ENCODE measurements around the gene PTMS.
"Not testable (repeated sequence)": the region's sequence is repeated elsewhere in the genome, so short reads cannot be mapped to it uniquely, and the experiment has no call there.

Gene PTMS, protein sequence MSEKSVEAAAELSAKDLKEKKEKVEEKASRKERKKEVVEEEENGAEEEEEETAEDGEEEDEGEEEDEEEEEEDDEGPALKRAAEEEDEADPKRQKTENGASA

DNA sequence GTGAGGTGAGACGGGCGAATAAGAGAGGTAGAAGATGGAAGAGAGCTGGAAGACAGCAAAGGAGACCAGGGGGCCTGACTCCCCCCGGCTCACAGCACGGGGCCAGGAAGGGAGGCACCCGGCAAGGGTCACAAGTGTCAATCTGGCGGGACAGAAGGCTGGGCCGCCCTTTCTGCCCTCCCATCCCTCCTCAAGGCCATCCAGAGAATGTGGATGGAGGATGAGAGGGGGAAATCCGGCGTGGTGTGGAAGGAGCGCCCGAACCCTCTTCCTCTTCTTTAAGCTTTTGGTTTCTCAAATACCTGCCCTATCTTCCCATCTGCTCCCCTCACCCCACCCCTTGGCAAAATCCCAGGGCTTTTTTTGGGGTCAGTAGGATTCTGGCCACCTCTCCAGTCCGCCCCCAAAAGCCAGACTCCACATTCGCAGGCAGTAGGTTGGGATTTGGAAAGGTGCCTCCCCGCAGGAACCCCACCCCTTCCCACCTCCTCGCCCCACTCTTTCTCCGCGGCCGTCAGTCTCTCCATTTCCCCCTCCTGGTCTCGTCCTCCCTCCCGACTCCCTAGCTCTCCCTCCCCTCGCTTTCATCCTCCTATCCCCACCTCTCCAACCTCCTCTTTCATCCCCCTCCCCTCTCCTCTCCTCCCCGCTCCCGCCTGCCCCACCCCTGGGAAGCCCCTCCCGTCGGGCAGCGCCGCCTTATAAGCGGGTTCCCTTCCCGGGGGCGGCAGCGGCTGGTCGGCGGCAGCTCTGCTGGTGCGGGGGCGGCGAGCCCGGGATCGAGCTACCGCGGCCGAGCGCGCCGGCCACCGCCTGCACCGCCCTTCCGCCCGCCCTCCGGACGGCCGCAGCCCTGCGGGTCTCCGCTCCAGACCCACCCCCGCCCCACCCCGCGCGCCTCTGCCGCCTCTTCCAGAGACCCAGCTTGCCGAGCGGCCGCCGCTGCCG is at the start of gene PTMS:
TSS of gene PTMS (plus strand) at position 730 of the 948 bp plus-strand sequence. CDS start 343 bp downstream, outside the sequence.
- DNase-seq (ENCODE audit: low read depth in 3 of 3), result no peak

DNA sequence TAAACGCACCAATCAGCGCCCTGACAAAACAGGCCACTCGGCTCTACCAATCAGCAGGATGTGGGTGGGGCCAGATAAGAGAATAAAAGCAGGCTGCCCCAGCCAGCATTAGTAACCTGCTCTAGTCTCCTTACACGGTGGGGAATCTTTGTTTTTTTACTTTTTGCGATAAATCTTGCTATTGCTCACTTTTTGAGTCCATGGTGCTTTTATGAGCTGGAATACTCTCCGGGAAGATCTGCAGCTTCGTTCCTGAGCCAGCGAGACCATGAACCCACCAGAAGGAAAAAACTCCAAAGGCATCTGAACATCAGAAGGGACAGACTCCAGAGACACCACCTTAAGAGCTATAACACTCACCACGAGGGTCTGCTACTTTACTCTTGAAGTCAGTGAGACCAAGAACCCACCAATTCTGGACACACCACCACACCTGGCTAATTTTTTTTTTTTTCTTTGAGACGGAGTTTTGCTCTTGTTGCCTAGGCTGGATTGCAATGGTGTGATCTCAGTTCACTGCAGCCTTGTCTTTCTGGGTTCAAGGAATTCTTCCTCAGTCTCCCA is 49.2 kb upstream of the PTMS start:
- no peak for DNase-seq (ENCODE audit: low read depth in 3 of 3)

DNA sequence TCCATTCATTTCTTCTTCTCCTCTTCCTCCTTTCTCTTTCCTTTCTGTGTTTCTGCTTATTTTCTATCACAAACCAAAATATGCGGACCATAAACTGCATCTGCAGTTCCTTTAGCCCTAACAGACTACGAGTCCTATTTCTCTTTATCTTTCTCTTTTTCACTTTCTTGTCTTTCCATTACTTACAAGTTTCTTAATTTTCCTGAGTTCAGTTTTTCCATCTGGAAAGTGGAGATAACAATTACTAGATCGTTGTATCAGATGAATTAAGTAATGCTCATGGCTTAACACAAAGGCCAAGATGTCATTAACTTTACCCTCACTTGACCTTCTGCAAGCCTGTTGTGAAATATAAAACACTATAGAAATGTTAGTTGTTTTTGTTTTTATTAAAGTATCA is 43.3 kb upstream of the PTMS start:
- no peak for DNase-seq (ENCODE audit: low read depth in 3 of 3)

DNA sequence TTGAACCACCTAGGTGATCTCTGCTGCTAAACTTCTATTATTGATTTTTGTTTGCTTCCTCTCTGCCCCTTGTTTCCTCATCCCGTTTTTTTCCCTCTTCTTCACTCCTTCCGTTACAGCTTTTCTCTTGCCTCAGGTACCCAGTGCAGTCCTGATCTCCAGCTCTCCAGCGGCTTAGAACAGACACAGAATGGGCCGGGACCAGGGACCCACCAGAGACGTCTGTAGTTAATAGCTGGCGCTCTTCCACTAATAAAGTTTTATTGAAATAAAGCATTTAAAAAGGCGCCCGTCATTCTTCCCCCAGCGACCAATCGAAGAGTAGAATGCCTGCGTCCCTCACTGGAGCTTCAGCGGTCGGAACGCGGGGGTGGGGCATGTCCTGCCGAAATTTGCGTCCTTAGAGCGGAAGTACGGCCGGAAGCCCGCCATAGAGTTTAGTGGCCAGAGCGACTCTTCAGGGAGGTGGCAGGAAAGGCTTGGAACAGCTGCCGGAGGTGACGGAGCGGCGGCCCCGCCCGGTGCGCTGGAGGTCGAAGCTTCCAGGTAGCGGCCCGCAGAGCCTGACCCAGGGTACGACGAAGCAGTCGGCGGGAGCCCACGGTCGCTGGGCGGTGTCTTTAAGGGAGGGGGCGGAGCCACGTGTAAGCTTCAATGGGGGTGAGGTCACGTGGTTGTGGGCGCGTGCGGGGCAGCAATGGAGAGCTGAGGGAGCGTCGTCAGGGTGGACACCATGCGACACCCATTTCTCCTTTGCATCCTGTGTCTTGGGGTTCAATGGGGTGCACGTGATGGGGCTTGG is 42.4 kb upstream of the PTMS start, which contains the start of gene COPS7A:
TSS of gene COPS7A (plus strand) at position 440 of the 802 bp plus-strand sequence. CDS start 611 bp downstream, outside the sequence.
- peak; percentile 88 to 98 (median 92) for DNase-seq (ENCODE audit: low read depth in 3 of 3)

DNA sequence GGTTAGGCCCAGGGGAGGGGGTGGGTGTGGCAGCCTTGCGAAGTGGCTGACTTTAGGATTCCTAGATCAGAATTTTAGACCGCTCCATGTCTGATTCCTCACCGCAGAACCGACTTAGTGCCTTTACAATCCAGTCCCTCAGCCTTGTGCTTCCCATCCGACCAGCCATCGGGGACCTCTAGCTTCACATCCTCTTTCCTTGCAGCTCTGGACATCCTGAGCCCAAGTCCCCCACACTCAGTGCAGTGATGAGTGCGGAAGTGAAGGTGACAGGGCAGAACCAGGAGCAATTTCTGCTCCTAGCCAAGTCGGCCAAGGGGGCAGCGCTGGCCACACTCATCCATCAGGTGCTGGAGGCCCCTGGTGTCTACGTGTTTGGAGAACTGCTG is 41.8 kb upstream of the PTMS start:
- peak in 1 of 3 experiments; percentile 19 for DNase-seq (ENCODE audit: low read depth in 3 of 3)

DNA sequence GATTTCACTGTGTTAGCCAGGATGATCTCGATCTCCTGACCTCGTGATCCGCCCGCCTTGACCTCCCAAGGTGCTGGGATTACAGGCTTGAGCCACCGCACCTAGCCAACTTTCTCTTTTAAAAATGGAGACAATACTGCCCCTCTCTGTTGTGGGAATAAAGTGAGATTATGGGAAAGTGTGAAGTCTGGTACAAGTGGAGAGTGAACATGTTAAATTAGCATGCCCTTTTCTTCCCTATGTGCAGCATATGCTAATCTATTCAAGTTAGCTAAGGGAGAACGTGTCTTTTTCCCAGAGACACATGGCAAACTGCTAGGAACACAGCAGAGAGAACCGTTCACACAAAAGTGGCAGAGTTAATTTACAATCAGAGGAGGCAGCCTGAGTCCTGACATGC is 40.8 kb upstream of the PTMS start:
- no peak for DNase-seq (ENCODE audit: low read depth in 3 of 3)

DNA sequence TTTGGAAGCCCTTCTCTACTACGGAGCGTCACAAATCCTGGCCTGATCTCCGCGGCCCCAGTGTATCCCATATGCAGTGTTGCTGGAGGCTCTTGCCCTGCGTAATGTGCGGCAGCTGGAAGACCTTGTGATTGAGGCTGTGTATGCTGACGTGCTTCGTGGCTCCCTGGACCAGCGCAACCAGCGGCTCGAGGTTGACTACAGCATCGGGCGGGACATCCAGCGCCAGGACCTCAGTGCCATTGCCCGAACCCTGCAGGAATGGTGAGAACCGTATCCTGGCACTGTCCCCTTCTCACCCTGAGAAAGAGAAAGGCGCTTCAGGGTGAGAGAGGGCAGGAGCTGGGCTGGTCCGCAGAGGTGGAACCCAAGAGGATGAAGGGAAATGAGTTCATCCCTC is 37.0 kb upstream of the PTMS start:
- no peak for DNase-seq (ENCODE audit: low read depth in 3 of 3)

DNA sequence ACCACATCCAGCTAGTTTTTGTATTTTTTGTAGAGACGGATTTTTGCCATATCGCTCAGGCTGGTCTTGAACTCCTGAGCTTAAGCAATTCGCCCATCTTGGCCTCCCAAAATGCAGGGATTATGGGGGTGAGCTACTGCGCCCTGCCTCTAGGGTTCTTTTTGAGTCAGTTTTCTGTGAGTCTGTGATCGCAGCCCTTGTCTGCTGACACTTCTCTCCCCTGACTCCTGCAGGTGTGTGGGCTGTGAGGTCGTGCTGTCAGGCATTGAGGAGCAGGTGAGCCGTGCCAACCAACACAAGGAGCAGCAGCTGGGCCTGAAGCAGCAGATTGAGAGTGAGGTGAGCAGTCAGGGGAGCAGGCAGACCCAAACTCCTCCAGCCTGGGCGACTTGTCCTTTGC is 36.0 kb upstream of the PTMS start:
- DNase-seq (ENCODE audit: low read depth in 3 of 3), result no peak

DNA sequence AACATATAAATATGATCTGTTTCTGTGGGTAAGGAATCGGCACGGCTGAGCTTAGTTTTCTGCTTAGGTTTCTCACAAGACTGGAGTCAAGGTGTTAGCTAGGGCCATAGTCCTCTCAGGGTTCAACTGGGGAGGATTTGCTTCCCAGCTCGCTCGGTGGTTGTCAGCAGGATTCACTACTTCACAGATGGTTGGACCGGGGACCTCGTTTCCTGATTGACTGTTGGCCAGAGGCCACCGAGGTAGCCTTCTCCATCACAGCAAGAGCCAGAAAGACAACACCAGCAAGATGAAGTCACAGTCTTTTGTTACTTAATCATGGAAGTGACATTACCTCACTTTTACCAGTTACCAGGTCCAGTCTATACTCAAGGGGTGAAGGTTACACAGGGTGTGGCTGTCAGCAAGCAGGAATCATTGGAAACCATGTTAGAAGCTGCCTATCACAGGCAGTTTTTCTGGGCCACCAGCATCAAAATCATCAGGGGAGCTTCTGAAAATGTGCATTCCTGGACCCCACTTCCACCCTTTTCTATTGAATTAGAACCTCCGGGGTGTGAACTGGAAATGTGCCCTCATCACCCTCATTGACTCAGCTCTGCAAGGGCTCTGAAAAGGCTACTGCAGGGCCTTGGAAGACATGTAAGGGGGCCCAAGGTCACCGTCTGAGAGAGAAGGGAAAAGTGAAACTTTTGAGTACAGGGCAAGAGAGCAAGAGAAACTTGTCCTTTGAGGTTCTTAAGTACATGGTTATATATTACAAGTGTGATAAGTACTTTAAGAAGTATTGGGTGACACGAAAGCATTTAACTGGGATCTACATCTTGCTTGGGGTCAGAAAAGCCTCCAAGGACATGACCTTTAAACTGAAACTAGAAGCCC is 31.4 kb upstream of the PTMS start:
- no peak for DNase-seq (ENCODE audit: low read depth in 3 of 3)

DNA sequence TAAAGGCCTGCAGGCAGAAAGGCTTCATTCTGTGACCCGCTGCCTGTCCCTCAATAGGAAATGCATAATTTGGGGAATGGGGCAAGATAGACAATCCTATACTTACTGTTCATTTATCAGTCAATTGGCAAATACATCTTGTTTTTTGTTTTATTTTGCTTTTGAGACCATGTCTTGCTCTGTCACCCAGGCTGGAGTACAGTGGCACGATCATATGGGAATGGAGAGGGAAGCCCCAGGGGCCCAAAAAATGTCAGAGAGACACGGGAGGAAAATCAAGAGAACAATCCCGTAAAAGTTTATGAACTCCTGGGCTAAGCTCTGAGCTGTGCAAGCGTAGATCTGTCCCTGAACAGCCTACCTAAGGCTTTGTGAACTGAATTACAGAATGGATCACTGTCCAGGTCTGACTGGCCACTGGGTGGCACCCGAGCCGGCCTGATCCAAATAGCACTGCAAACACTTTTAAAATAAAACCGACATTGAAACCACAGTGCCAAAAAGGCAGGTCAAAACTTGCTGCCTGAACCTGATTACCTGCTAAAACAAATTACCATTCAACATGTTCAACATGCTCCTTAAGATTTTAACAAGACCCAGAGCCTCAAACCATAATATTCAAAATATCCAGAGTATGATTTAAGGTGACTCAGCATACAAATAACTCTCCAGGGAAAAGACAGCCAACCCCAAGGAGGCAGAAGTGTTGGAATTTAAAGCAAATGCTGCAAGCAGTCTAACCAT is 30.5 kb upstream of the PTMS start:
- peak in 1 of 3 experiments; percentile 36 for DNase-seq (ENCODE audit: low read depth in 3 of 3)

DNA sequence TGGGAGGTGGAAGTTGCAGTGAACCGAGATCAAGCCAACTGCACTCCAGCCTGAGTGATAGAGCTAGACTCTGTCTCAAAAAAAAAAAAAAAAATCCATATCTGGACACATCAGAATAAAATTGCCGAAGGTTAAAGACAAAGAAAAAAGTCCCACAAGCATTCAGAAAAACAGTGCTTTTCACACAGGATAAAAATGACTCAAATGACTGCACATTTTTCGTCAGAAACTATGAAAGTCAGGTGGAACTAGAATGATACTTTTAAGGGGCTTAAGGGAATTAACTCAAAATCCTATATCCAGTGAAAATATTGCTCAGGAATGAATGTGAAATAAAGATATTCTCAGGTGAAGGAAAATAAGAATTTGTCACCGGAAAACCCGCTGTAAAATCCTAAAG is 29.4 kb upstream of the PTMS start:
- no peak for DNase-seq (ENCODE audit: low read depth in 3 of 3)

DNA sequence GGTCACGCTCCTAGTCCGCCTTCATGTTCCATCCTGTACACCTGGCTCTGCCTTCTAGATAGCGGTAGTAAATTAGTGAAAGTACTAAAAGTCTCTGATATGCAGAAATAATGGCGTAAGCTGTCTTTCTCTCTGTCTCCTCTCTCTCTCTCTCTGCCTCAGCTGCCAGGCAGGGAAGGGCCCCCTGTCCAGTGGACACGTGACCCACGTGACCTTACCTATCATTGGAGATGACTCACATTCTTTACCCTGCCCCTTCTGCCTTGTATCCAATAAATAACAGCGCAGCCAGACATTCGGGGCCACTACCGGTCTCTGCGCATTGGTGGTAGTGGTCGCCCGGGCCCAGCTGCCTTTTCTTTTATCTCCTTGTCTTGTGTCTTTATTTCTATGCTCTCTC is 24.1 kb upstream of the PTMS start:
- DNase-seq (ENCODE audit: low read depth in 3 of 3), result not testable (repeated sequence)

DNA sequence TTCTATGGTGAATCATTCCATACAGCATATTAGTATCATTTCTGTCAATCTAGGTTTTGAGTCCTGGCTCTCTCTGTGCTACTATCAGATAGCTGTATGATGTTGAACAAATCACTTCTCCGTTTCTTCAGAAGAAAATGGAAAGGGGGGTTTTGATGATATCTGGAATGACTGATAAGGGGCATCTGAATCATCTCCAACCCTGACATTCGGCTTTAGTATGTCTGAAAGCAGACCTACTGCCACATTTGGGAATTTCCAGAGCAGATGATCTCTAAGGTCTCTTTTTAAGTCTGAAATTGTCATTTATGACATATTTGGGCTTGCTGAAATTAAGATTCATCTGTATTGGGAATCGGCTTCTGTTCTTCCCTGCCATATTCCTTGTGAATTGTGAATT is 23.3 kb upstream of the PTMS start:
- no peak for DNase-seq (ENCODE audit: low read depth in 3 of 3)

DNA sequence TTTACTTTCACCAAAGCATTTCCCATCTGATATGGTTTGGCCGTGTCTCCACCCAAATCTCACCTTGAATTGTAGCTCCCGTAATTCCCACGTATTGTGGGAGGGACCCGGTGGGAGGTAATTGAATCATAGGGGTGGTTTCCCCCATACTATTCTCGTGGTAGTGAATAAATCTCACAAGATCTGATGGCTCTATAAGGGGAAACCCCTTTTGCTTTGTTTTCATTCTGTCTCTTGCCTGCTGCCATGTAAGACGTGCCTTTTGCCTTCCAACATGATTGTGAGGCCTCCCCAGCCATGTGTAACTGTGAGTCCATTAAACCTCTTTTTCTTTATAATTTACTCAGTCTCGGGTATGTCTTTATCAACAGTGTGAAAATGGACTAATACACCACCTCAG is 22.9 kb upstream of the PTMS start:
- not testable (repeated sequence) for DNase-seq (ENCODE audit: low read depth in 3 of 3)

DNA sequence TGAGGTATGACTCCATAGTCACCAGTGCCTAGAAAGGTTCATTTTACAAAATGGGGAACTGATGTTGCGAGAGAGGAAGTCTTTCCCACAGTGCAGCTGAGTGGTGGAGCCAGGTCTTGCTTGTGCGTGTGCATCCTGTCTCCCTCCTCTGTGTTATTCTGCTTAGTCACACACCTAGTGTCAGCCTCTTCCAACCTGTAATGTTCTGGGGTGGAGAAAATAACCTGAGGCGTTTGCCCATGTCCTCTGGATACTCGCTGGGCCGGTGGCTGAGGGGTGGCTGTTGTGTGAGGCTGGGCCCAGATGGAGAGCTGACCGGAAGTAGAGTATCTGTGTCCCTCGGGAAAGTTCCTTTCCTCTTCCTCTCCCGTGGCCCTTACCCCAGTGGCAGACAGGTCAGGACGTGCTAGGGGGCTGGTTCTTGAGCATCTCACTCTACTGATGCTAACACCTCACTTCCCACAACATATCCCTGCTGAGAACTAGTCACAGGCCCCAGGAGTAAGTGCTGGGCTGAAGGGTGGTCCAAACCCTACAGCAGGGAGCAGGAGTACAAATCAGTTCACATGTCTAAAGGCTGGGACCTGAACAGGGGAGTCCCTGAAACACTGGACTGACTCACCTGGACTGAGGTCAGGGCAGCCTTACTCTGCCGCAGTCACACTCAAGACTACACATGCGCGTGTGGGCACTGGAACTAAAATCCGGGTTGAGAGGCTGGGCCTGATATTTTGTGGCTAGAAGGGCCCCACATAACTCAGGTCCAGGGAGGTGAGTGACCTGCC is 20.2 kb upstream of the PTMS start:
- DNase-seq (ENCODE audit: low read depth in 3 of 3), result no peak

DNA sequence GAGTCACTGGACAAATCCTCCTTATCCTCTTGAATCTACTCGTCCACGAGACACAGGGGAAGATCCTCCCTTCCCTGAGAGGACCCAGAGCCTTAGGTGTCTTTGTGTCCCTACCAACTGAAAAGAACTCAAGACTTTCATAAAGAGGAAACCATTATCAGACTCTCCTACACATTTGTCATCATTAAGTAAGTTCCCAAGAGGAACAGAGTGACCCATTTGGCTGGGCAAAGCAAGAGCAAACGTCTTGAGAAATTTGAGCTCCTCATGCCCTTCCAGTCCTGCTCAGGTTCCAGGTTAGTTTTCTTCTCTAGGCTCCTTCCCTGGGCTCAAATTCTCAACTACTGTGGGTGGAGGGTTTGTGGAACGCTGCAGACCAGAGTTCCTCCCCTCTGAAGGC is 18.9 kb upstream of the PTMS start:
- DNase-seq (ENCODE audit: low read depth in 3 of 3), result no peak

DNA sequence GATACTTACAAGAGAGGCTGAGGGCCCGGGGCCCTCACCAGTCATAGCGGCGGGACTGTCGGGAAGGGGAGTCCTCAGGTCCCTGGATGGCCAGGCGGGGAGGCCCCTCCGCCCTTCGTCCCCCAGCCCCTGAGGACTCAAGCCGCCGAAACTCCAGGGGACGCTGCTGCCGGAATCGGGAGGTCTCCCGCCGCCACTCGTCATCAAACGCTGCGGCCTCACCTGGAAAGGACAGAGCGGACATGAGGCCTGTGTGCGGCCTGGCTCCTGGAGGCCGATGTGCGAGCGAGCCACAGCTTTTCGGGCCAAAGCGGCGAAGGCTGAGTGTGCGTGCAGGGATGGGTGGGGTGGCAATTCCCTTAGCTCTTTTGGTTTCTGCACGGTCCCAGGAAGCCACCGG is 17.4 kb upstream of the PTMS start:
- DNase-seq (ENCODE audit: low read depth in 3 of 3), result no peak

DNA sequence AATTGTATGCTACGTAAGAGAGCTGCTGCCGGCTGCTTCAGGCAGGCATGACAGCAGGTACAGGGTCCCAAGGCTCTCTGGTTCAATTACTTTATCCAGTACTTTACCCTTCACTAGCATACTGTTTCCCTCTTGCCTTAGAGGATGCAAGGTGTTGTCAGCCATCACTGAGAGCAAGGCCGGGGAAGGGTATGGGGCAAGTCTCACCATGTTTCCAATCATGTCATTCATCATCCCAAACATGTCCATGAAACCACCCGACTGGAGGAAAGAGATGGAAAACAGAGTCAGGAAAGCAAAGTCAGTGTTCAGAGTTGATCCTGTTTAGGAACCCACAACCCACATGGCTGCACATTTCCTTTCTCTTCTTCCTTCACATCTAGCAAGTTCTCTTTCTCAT is 15.7 kb upstream of the PTMS start:
- DNase-seq (ENCODE audit: low read depth in 3 of 3), result no peak

DNA sequence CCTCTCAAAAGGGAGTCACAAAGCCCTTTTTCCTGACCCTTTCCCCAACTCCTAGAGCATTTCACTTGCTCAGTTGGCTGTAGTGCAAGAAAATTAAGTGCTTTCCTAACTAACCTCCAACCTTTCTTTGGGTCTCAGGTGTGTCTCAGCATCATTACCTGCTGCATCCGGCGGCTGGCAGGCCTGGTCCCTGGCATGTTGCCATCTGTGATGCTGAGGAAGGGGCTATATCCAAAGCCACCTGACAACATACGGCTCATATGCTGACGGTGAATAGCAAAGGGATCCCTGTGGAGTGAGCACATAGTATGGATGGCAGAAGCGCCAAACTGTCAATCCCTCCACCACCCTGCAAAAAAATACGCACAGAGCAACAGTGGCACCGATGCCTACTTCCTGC is 14.4 kb upstream of the PTMS start:
- DNase-seq (ENCODE audit: low read depth in 3 of 3), result no peak

Data from stimulated activated CD4-positive, alpha-beta T cell treated with anti-CD3 and anti-CD28 coated beads, TNF-alpha, amount 100 ng/mL, for 24 hours (primary cell).